Liver (tissue), 9 donors: ENCODE results near the gene CSNK1G3. TPM values are rescaled to one million over a fixed set of nuclear protein-coding genes. Genes with fewer than 3 reads are reported as not detected.

ENCODE experiments used
- DNase-seq: peaks from one replicate; pipeline ENCODE4 v3.0.0-alpha.2; 2017; ENCODE audit warnings: low spot score
- H3K27ac ChIP-seq, 2 donors: one replicate each; pipeline ENCODE4 v1.7.0; 2013; ENCODE audit warnings: inconsistent platforms in 2 of 2, low read length in 2 of 2, control low read depth in 1 of 2, low read depth in 1 of 2, mild to moderate bottlenecking in 1 of 2
- H3K27me3 ChIP-seq, 4 donors: one replicate each; pipeline versions ENCODE4 v1.6.1 to v1.7.0; 2013; ENCODE audit warnings: low read length in 3 of 4, inconsistent platforms in 1 of 4, mild to moderate bottlenecking in 1 of 4, moderate library complexity in 1 of 4; ENCODE audit not compliant: control insufficient read depth in 4 of 4, insufficient read depth in 4 of 4
- H3K36me3 ChIP-seq, 4 donors: one replicate each; pipeline versions ENCODE4 v1.6.1 to v1.7.0; 2013; ENCODE audit warnings: low read length in 3 of 4, mild to moderate bottlenecking in 3 of 4, low read depth in 1 of 4, moderate library complexity in 1 of 4; ENCODE audit not compliant: control insufficient read depth in 4 of 4, insufficient read depth in 3 of 4
- H3K4me1 ChIP-seq, 4 donors: one replicate each; pipeline versions ENCODE4 v1.6.1 to v1.7.0; 2013; ENCODE audit warnings: low read length in 3 of 4, mild to moderate bottlenecking in 3 of 4, moderate library complexity in 1 of 4; ENCODE audit not compliant: control insufficient read depth in 4 of 4, insufficient read depth in 4 of 4
- H3K4me3 ChIP-seq, 3 donors: one replicate each; pipeline versions ENCODE4 v1.6.1 to v1.7.0; 2013; ENCODE audit warnings: low read length in 3 of 3, control low read depth in 1 of 3, low read depth in 1 of 3, mild to moderate bottlenecking in 1 of 3
- H3K9ac ChIP-seq, 2 donors: one replicate each; pipeline ENCODE4 v1.7.0; 2013; ENCODE audit warnings: low read length in 2 of 2, mild to moderate bottlenecking in 2 of 2, moderate library complexity in 2 of 2, control low read depth in 1 of 2, low read depth in 1 of 2
- H3K9me3 ChIP-seq, 4 donors: one replicate each; pipeline versions ENCODE4 v1.6.1 to v1.7.0; 2013; ENCODE audit warnings: low read length in 3 of 4; ENCODE audit not compliant: control insufficient read depth in 4 of 4
- EGR1 ChIP-seq, 2 donors: IDR thresholded peaks; 2 replicates each; pipeline ENCODE4 v1.6.1; 2016 to 2018; ENCODE audit warnings: antibody characterized with exemption in 2 of 2, low read depth in 2 of 2
- FOXA1 ChIP-seq: IDR thresholded peaks from 2 replicates; pipeline ENCODE4 v1.6.1; 2016; ENCODE audit warnings: antibody characterized with exemption
- FOXA2 ChIP-seq: IDR thresholded peaks from 2 replicates; pipeline ENCODE4 v1.6.1; 2016; ENCODE audit warnings: antibody characterized with exemption
- GABPA ChIP-seq, 2 donors: IDR thresholded peaks in 1 of 2; conservative IDR thresholded peaks in 1 of 2; 2 replicates each; pipeline ENCODE4 v1.6.1; 2016; ENCODE audit warnings: antibody characterized with exemption in 2 of 2, mild to moderate bottlenecking in 1 of 2, moderate library complexity in 1 of 2
- HNF4A ChIP-seq, 2 donors: conservative IDR thresholded peaks; 2 replicates each; pipeline ENCODE4 v1.6.1; 2016; ENCODE audit warnings: antibody characterized with exemption in 2 of 2, mild to moderate bottlenecking in 2 of 2
- HNF4G ChIP-seq: IDR thresholded peaks from 2 replicates; pipeline ENCODE4 v1.6.1; 2016; ENCODE audit warnings: antibody characterized with exemption
- JUND ChIP-seq, 2 donors: IDR thresholded peaks; 2 replicates each; pipeline ENCODE4 v1.6.1; 2016; ENCODE audit warnings: antibody characterized with exemption in 2 of 2
- NR2F2 ChIP-seq: IDR thresholded peaks from 2 replicates; pipeline ENCODE4 v1.6.1; 2016; ENCODE audit warnings: antibody characterized with exemption
- RAD21 ChIP-seq, 2 donors: IDR thresholded peaks; 2 replicates each; pipeline ENCODE4 v1.6.1; 2016; ENCODE audit warnings: antibody characterized with exemption in 2 of 2, mild to moderate bottlenecking in 2 of 2
- RXRA ChIP-seq, 2 donors: IDR thresholded peaks; 2 replicates each; pipeline ENCODE4 v1.6.1; 2017 to 2018; ENCODE audit warnings: antibody characterized with exemption in 2 of 2, mild to moderate bottlenecking in 1 of 2
- SP1 ChIP-seq: IDR thresholded peaks from 2 replicates; pipeline ENCODE4 v1.6.1; 2018; ENCODE audit warnings: antibody characterized with exemption, mild to moderate bottlenecking
- TAF1 ChIP-seq: conservative IDR thresholded peaks from 2 replicates; pipeline ENCODE4 v1.6.1; 2016; ENCODE audit warnings: antibody characterized with exemption, mild to moderate bottlenecking
- YY1 ChIP-seq: IDR thresholded peaks from 2 replicates; pipeline ENCODE4 v1.6.1; 2016; ENCODE audit warnings: antibody characterized with exemption, mild to moderate bottlenecking
- WGBS: extraction: QIAGEN DNeasy Blood & Tissue Kit; methylation state at CpG from one replicate; pipeline ENCODE4 v1.1.7; 2013; 5-methylcytosine and 5-hydroxymethylcytosine counted together
- polyA plus RNA-seq, 2 donors: library from polyadenylated mRNA; stranded (reverse) in 1 of 2; unstranded in 1 of 2; fragments of 200-250 nt in 1 of 2; fragments of >200 nt in 1 of 2; fragmentation: Nextera tagmentation in 1 of 2; extraction: Ambion mirVana in 1 of 2; gene quantifications; one replicate each; pipeline versions ENCODE4 v1.2.1 to v1.2.3, GENCODE V29; 2013 to 2015
- total RNA-seq, 2 donors: library from RNA; depleted of rRNA; stranded (reverse); fragments of >200 nt; gene quantifications; one replicate each; pipeline ENCODE4 v1.2.3, GENCODE V29; 2014
- TF ChIP-seq, protein P1 (sequence below): IDR thresholded peaks from 2 replicates; pipeline ENCODE4 v1.6.1; 2016; ENCODE audit warnings: antibody characterized with exemption
- TF ChIP-seq, protein P2 (sequence below): IDR thresholded peaks from 2 replicates; pipeline ENCODE4 v1.6.1; 2016; ENCODE audit warnings: antibody characterized with exemption, mild to moderate bottlenecking
- TF ChIP-seq, protein P3 (sequence below): IDR thresholded peaks from 2 replicates; pipeline ENCODE4 v1.6.1; 2016; ENCODE audit warnings: antibody characterized with exemption
- TF ChIP-seq, protein P4 (sequence below): IDR thresholded peaks from 2 replicates; pipeline ENCODE4 v1.6.1; 2016; ENCODE audit warnings: antibody characterized with exemption
- TF ChIP-seq, protein P5 (sequence below): fragments of 150-350 bp; IDR thresholded peaks from 2 replicates; pipeline ENCODE4 v1.5.1; 2017; ENCODE audit warnings: improper control_type of control experiment, low read depth, low read length; ENCODE audit not compliant: missing input control
- donor health status: healthy.
- donor health status: healthy.
- donor health status: healthy.
- donor health status: healthy.
- donor health status: healthy.

CSNK1G3 gene
- total and polyA plus RNA-seq, 4 donors, result 6.8 to 28.9 (median 15.4) TPM

DNA sequence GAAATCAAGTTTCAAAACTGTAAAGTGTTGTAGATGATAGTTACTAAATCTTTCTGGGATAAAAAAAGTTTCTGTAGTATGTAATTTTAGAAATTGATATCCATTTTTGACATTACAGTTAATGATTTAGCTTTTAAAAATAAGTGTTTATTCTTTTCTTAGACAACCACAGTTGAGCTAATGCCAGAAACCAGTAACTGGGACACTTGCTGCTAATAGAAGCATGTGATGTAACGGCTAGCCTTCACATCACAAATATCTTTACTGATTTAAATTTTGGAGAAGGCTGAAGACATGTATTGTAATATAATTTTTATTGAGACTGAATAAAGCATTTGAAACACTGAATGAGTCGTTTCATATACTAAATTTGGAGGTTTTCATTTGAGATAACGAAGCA lies 18.8 kb downstream of the CSNK1G3 start:
- 60% methylated on average over 3 of the region's 3 CpGs for WGBS
- no peak for TF ChIP-seq GABPA (IDR thresholded peaks at IDR 0.05 in 1 of 2, conservative IDR thresholded peaks at IDR 0.05 in 1 of 2)
- TF ChIP-seq RXRA (IDR thresholded peaks at IDR 0.05), result no peak
- TF ChIP-seq, protein P1, sequence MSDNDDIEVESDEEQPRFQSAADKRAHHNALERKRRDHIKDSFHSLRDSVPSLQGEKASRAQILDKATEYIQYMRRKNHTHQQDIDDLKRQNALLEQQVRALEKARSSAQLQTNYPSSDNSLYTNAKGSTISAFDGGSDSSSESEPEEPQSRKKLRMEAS, result no peak
- TF ChIP-seq, protein P2, sequence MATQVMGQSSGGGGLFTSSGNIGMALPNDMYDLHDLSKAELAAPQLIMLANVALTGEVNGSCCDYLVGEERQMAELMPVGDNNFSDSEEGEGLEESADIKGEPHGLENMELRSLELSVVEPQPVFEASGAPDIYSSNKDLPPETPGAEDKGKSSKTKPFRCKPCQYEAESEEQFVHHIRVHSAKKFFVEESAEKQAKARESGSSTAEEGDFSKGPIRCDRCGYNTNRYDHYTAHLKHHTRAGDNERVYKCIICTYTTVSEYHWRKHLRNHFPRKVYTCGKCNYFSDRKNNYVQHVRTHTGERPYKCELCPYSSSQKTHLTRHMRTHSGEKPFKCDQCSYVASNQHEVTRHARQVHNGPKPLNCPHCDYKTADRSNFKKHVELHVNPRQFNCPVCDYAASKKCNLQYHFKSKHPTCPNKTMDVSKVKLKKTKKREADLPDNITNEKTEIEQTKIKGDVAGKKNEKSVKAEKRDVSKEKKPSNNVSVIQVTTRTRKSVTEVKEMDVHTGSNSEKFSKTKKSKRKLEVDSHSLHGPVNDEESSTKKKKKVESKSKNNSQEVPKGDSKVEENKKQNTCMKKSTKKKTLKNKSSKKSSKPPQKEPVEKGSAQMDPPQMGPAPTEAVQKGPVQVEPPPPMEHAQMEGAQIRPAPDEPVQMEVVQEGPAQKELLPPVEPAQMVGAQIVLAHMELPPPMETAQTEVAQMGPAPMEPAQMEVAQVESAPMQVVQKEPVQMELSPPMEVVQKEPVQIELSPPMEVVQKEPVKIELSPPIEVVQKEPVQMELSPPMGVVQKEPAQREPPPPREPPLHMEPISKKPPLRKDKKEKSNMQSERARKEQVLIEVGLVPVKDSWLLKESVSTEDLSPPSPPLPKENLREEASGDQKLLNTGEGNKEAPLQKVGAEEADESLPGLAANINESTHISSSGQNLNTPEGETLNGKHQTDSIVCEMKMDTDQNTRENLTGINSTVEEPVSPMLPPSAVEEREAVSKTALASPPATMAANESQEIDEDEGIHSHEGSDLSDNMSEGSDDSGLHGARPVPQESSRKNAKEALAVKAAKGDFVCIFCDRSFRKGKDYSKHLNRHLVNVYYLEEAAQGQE, result no peak
- no peak for TF ChIP-seq EGR1 (IDR thresholded peaks at IDR 0.05; ENCODE audit: low read depth in 2 of 2)
- Histone ChIP-seq H3K9ac (no peak overlapping the region), H3K9me3 (no peaks in the 10 kb centered on the region), H3K27ac (peak overlapping the region in 1 of 2 donors; percentile 20), H3K4me1 (peaks cover 1 to 25% (median 15%) of the 10 kb centered on the region in 4 donors), H3K27me3 (no peaks in the 10 kb centered on the region), H3K4me3 (no peak overlapping the region), H3K36me3 (no peaks in the 10 kb centered on the region)
- DNase-seq, result no peak

DNA sequence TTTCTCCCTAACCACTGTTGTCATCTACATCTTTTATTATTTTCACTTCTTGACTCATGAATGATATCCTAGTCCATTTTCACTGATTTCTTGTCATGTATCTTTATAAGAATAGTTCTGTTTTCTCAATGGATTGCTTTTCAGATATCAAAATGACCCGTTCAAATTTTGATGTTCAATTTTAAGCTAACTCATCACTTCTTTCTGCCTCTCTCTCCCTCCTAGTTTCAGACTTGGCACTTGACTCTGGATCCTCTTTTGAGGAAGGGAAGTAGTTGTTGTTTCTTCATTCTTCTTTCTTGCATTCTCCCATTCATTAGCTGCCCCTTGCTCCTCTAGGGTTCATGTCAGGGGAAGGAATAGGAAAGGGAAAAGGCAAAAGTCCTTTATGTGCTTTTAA lies 23.7 kb downstream of the CSNK1G3 start:
- 82% methylated on average over 1 of the region's 1 CpG for WGBS
- peaks cover 3 to 7% (median 5%) of the 10 kb centered on the region in 4 donors for H3K4me1 ChIP-seq
- TF ChIP-seq, protein P3, sequence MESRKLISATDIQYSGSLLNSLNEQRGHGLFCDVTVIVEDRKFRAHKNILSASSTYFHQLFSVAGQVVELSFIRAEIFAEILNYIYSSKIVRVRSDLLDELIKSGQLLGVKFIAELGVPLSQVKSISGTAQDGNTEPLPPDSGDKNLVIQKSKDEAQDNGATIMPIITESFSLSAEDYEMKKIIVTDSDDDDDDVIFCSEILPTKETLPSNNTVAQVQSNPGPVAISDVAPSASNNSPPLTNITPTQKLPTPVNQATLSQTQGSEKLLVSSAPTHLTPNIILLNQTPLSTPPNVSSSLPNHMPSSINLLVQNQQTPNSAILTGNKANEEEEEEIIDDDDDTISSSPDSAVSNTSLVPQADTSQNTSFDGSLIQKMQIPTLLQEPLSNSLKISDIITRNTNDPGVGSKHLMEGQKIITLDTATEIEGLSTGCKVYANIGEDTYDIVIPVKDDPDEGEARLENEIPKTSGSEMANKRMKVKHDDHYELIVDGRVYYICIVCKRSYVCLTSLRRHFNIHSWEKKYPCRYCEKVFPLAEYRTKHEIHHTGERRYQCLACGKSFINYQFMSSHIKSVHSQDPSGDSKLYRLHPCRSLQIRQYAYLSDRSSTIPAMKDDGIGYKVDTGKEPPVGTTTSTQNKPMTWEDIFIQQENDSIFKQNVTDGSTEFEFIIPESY, result no peak
- TF ChIP-seq HNF4G (no peak), TAF1 (no peak), RAD21 (IDR thresholded peaks at IDR 0.05) (no peak), YY1 (no peak), HNF4A (conservative IDR thresholded peaks at IDR 0.05) (no peak), GABPA (IDR thresholded peaks at IDR 0.05 in 1 of 2, conservative IDR thresholded peaks at IDR 0.05 in 1 of 2) (no peak), FOXA1 (no peak), NR2F2 (no peak), RXRA (IDR thresholded peaks at IDR 0.05) (no peak), SP1 (no peak), FOXA2 (no peak), EGR1 (IDR thresholded peaks at IDR 0.05; ENCODE audit: low read depth in 2 of 2) (no peak), JUND (IDR thresholded peaks at IDR 0.05) (no peak)
- TF ChIP-seq, protein P4, sequence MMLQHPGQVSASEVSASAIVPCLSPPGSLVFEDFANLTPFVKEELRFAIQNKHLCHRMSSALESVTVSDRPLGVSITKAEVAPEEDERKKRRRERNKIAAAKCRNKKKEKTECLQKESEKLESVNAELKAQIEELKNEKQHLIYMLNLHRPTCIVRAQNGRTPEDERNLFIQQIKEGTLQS, result no peak
- TF ChIP-seq, protein P5, sequence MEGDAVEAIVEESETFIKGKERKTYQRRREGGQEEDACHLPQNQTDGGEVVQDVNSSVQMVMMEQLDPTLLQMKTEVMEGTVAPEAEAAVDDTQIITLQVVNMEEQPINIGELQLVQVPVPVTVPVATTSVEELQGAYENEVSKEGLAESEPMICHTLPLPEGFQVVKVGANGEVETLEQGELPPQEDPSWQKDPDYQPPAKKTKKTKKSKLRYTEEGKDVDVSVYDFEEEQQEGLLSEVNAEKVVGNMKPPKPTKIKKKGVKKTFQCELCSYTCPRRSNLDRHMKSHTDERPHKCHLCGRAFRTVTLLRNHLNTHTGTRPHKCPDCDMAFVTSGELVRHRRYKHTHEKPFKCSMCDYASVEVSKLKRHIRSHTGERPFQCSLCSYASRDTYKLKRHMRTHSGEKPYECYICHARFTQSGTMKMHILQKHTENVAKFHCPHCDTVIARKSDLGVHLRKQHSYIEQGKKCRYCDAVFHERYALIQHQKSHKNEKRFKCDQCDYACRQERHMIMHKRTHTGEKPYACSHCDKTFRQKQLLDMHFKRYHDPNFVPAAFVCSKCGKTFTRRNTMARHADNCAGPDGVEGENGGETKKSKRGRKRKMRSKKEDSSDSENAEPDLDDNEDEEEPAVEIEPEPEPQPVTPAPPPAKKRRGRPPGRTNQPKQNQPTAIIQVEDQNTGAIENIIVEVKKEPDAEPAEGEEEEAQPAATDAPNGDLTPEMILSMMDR, result no peak
- TF ChIP-seq, protein P1, result no peak
- TF ChIP-seq, protein P2, result no peak
- no peak overlapping the region for H3K4me3 ChIP-seq
- no peaks in the 10 kb centered on the region for H3K9me3 ChIP-seq
- no peak for DNase-seq
- no peaks in the 10 kb centered on the region for H3K36me3 ChIP-seq
- H3K27me3 ChIP-seq, result no peaks in the 10 kb centered on the region
- no peak overlapping the region for H3K9ac ChIP-seq
- H3K27ac ChIP-seq, result no peak overlapping the region
